SK-N-MC (cell line): ENCODE data around the gene POLQ.

Experiments used
- DNase-seq: peaks from one replicate; pipeline ENCODE4 v3.0.0-alpha.2; 2011; ENCODE audit warnings: low read depth, low spot score
- H3K27ac ChIP-seq: fragments of 200-600 bp; sonication (generic); 2 replicates; pipeline ENCODE4 v1.5.1; 2016; ENCODE audit warnings: mixed run types
- H3K36me3 ChIP-seq: fragments of 200-600 bp; sonication (generic); 2 replicates; pipeline ENCODE4 v1.6.1; 2017; ENCODE audit warnings: antibody characterized with exemption, low read length, mixed read lengths; ENCODE audit not compliant: insufficient read depth
- H3K4me3 ChIP-seq: fragments of 200-600 bp; sonication (generic); 2 replicates; pipeline ENCODE4 v1.5.1; 2016
- H3K9ac ChIP-seq: fragments of 200-600 bp; sonication (generic); 2 replicates; pipeline ENCODE4 v1.8.0; 2017; ENCODE audit warnings: mixed run types, mixed read lengths; ENCODE audit not compliant: insufficient read length
- H3K9me3 ChIP-seq: fragments of 200-600 bp; sonication (generic); 2 replicates; pipeline ENCODE4 v1.6.1; 2017; ENCODE audit warnings: low read depth, mild to moderate bottlenecking, antibody characterized with exemption, low read length, moderate library complexity, mixed read lengths
- EZH2 ChIP-seq: fragments of 200-600 bp; sonication (generic); IDR thresholded peaks from one replicate; pipeline ENCODE4 v1.6.1; 2017; ENCODE audit warnings: antibody characterized with exemption
- FOXP2 ChIP-seq: optimal IDR thresholded peaks from 2 replicates; pipeline ENCODE3; 2011; ENCODE audit warnings: mild to moderate bottlenecking, moderate library complexity; ENCODE audit not compliant: insufficient read depth; ENCODE audit errors: extremely low read length, control extremely low read depth
- POLR2AphosphoS5 ChIP-seq: IDR thresholded peaks from 2 replicates; pipeline ENCODE4 v1.6.1; 2012; ENCODE audit warnings: mild to moderate bottlenecking, low read depth, low read length, borderline replicate concordance

The POLQ gene

DNA sequence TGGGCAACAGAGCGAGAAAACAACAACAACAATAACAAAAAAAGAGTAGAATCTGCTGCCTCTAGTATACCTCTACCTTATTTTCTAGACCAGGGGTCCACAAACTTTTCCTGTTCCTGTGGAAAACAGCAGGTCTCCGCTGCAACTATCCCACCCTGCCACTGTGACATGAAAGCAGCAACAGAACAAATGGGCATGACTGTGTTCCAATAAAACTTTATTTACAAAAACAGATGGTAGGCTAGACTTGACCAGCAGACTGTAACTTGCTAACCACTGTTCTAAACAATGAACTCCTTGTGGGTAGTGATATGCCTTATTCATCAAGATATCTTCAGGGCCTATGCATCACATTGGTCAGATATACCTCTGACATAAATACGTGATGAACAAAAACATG, 25.3 kb downstream of the POLQ start:
- no peak for TF ChIP-seq POLR2AphosphoS5
- TF ChIP-seq FOXP2, result no peak
- no peak for TF ChIP-seq EZH2
- Histone ChIP-seq H3K4me3 (no peak overlapping the region), H3K36me3 (peaks cover 53% of the 10 kb centered on the region), H3K9me3 (no peaks in the 10 kb centered on the region), H3K27ac (no peak overlapping the region), H3K9ac (no peak overlapping the region)
- no peak for DNase-seq

DNA sequence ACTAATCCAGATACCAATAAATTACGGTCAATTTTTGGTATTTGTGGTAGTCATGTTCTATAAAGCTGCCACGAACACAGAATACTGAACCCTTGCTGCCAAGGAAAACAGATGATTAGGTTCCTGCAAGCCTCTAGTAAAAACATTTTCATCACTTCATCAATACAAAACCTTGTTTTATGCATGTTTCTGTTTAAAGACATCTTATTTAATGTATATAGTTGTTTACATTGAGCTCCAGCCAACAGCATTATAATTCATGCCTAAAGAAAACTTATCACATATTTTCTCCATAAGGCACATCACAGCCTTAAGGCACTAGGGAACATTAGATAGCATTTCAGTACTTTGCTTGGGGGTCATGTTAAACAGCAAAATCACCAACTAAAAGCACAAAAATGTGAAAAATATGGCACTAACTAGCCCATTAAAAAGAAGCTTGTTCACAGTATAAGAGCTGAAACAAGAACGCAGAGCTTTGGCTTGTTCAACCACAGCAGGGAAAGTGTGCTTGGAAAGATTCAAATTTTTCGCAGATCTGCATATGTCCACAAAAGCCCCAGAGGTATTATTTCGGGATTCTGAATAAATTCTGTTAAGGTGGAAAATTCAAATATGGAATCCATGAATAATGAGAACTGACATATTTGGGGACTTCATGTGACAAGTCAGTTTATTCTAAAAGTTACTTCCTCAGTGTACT, 27.7 kb downstream of the POLQ start:
- Histone ChIP-seq H3K4me3 (no peak overlapping the region), H3K9me3 (no peaks in the 10 kb centered on the region), H3K9ac (no peak overlapping the region), H3K36me3 (peaks cover 51% of the 10 kb centered on the region), H3K27ac (no peak overlapping the region)
- DNase-seq, result no peak
- no peak for TF ChIP-seq EZH2
- no peak for TF ChIP-seq POLR2AphosphoS5
- no peak for TF ChIP-seq FOXP2

DNA sequence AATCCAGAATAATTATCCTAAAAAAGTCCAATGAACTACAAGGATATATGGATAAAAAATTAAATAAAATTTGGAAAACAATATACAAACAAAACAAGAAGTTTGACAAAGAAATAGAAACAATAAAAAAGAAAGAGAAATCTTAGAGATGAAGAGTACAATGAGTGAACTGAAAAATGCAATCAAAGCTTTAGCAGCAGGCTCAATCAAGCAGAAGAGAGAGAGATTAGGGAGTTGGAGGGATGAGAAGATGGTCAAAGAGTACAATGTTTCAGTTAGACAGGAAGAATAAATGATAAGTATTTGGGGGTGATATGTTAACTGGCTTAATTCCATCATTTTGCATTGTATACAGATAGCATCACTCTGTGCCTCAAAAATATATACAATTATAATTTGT, 29.9 kb downstream of the POLQ start:
- Histone ChIP-seq H3K27ac (no peak overlapping the region), H3K9ac (no peak overlapping the region), H3K4me3 (no peak overlapping the region), H3K36me3 (peaks cover 41% of the 10 kb centered on the region), H3K9me3 (no peaks in the 10 kb centered on the region)
- TF ChIP-seq EZH2 (no peak), FOXP2 (no peak), POLR2AphosphoS5 (no peak)
- no peak for DNase-seq

DNA sequence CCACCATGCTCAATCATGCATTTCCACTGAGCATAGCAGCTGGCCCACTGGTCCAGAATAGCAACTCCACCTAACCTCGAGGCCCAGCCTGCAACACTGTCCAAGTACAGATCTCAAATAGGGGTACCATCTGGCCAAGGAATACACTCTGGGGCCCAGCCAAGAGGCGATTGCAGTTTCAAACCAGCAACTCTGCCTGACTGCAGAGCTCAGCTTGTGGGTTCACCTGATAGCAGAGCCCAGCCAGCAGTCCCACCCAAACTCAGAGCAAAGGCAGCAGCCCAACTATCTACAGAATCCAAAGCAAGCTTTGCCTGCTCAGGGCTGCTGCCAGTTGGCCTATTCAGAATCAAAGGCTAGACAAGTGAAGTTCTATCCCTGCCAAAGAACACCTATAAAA, 30.5 kb downstream of the POLQ start:
- no peak for DNase-seq
- Histone ChIP-seq H3K4me3 (no peak overlapping the region), H3K27ac (no peak overlapping the region), H3K36me3 (peaks cover 36% of the 10 kb centered on the region), H3K9ac (no peak overlapping the region), H3K9me3 (no peaks in the 10 kb centered on the region)
- TF ChIP-seq FOXP2 (no peak), POLR2AphosphoS5 (no peak), EZH2 (no peak)

DNA sequence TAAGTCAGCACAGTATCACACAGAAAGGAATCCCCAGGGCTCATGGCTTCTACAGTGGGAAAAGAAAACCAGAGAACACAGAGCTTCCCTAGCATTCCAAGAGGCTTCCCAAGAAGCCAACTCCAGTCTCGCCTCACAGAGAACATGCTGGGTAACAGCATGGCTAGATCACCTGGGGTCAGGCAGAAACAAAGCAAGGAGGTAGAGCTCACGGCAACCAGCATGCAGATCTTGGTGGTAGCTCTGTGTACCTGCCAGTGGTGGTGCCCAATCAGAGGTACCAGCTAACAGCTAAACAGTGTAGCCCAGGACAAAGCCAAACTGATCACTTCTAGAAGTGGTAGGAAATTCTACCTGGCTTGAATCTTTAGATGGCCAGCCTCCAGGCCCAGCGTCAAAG, 31.3 kb downstream of the POLQ start:
- Histone ChIP-seq H3K4me3 (no peak overlapping the region), H3K27ac (no peak overlapping the region), H3K9me3 (no peaks in the 10 kb centered on the region), H3K9ac (no peak overlapping the region), H3K36me3 (peaks cover 42% of the 10 kb centered on the region)
- no peak for DNase-seq
- TF ChIP-seq POLR2AphosphoS5 (no peak), FOXP2 (no peak), EZH2 (no peak)

DNA sequence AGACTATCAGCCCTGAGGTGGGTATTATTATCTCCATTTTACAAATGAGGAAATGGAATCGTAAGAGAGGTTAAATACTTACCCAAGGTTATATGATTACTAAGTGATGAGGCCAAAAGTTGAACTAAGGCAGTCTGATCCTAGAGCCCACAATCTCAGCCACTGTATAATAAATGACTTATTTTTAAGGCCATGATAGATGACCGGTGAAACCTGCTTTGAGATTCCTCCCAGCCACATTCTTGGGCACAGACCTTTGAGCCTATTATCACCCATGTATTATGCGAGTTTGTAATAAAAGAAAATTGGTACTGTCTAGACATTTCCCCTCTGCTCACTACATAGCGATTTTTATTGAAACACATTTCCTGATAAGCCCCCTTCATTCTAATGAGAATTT, 37.4 kb downstream of the POLQ start:
- Histone ChIP-seq H3K9me3 (no peaks in the 10 kb centered on the region), H3K36me3 (peaks cover 24% of the 10 kb centered on the region), H3K9ac (no peak overlapping the region), H3K4me3 (no peak overlapping the region), H3K27ac (no peak overlapping the region)
- TF ChIP-seq EZH2 (no peak), POLR2AphosphoS5 (no peak), FOXP2 (no peak)
- DNase-seq, result no peak

DNA sequence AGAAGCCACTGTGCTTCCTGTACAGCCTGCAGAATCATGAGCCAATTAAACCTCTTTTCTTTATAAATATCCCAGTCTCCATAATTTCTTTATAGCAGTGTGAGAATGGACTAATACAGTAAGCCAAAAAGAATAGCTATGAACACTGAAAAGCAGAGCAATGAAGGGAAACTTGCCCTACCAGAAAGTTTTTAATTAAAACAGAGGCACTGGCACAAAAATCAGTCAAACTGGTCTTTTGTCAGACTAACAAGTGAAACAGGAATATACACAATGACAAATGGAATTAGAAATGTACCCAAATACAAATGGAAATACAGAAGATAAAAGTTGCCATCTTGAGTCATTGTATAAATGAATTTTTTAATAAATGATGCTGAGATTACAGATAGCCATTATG, 40.5 kb downstream of the POLQ start:
- no peak overlapping the region for H3K9ac ChIP-seq
- no peak overlapping the region for H3K27ac ChIP-seq
- no peak for DNase-seq
- peaks cover 24% of the 10 kb centered on the region for H3K36me3 ChIP-seq
- TF ChIP-seq POLR2AphosphoS5 (no peak), FOXP2 (no peak), EZH2 (no peak)
- H3K9me3 ChIP-seq, result no peaks in the 10 kb centered on the region
- no peak overlapping the region for H3K4me3 ChIP-seq

DNA sequence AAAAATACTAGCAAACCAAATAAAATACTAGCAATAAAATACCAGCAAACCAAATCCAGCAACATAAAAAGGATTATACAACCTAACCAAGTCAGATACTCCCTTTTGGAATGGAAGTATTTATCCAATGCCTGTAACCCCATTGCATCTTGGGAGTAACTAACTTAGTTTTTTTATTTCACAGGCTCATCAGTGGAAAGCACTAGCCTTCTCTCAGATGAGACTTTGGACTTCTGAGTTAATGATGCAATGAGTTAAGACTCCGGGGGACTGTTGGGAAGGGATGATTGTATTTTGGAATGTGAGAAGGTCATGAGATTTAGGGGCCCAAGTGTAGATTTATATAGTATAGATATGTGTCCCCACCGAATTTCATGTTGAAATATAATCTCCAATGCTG, 41.2 kb downstream of the POLQ start:
- no peak for TF ChIP-seq POLR2AphosphoS5
- TF ChIP-seq FOXP2, result no peak
- no peak for TF ChIP-seq EZH2
- Histone ChIP-seq H3K4me3 (no peak overlapping the region), H3K36me3 (peaks cover 19% of the 10 kb centered on the region), H3K27ac (no peak overlapping the region), H3K9me3 (no peaks in the 10 kb centered on the region), H3K9ac (no peak overlapping the region)
- no peak for DNase-seq

DNA sequence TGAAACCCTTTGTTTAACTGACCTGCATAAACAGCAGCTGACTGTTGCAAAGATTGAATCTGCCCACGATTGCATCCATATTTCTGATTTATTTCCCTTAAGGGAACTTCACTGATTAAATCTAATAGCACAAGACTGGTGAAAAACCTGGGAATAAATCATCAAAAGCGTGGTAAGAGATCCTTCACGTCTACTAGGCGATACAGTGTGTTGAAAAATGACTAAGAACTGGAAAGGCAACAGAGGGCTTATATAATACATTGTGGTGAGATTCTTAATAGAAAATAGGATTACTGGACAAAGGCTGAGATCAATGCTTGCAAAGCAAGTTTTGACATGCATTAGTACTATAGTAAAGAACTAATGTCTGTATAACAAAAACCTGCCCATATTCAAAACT, 49.0 kb downstream of the POLQ start:
- Histone ChIP-seq H3K9me3 (no peaks in the 10 kb centered on the region), H3K27ac (no peak overlapping the region), H3K4me3 (no peak overlapping the region), H3K9ac (no peak overlapping the region), H3K36me3 (0 out of 2 replicates have a peak, but pooled peaks cover 4% of the 10 kb centered on the region)
- no peak for DNase-seq
- no peak for TF ChIP-seq EZH2
- no peak for TF ChIP-seq FOXP2
- TF ChIP-seq POLR2AphosphoS5, result no peak
